ENCODE measurements around the gene MGARP. TPM values are rescaled to one million over a fixed set of nuclear protein-coding genes. Genes with fewer than 3 reads are reported as not detected.

The MGARP gene
- total and polyA plus RNA-seq, 7 experiments from 2014 or later, result 0.29 to 0.70 (median 0.31) TPM; not detected in 3

DNA sequence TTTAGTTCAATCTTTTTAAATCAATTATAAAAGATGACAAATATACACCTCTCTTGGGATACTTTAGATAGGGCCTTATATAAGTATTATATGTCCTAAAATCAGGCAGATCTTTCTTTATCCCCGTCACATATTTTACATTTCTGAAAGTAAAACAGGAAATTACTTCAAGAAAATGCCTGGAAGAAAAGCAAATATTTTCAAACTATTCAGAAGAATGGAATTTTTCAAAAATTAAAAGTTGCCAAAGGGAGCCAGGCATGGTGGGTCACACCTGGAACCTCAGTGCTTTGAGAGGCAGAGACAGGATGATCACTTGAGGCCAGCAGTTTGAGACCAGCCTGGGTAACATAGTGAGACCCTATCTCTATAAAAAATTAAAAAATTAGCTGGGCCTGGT is 34.4 kb downstream of the MGARP start:
- Mint-ChIP-seq H3K36me3 (no peaks in the 10 kb centered on the region), H3K27ac (no peak overlapping the region), H3K4me3 (no peak overlapping the region), H3K9me3 (no peaks in the 10 kb centered on the region), H3K27me3 (peaks cover 0 to 3% (median 0%) of the 10 kb centered on the region in 5 donors), H3K4me1 (no peaks in the 10 kb centered on the region)
- ChIA-PET CTCF (no interaction called here), POLR2A (no interaction called here)
- intact Hi-C loops (cut with micrococcal nuclease), result no loop called here
- H3K27me3 ChIP-seq (ENCODE audit: control insufficient read depth in 2 of 2, insufficient read depth in 2 of 2, low read length in 2 of 2), result no peaks in the 10 kb centered on the region
- H3K4me1 ChIP-seq (ENCODE audit: control insufficient read depth in 2 of 2, insufficient read depth in 2 of 2, low read length in 2 of 2), result no peaks in the 10 kb centered on the region
- H3K36me3 ChIP-seq (ENCODE audit: control insufficient read depth in 2 of 3, insufficient read depth in 3 of 3, low read length in 3 of 3), result no peaks in the 10 kb centered on the region
- H3K27ac ChIP-seq (ENCODE audit: low read depth, low read length), result no peak overlapping the region
- ATAC-seq (no peak), DNase-seq (no peak)
- H3K4me3 ChIP-seq (ENCODE audit: low read length), result no peak overlapping the region
- no peaks in the 10 kb centered on the region for H3K9me3 ChIP-seq (ENCODE audit: control insufficient read depth in 2 of 3, low read length in 3 of 3)

DNA sequence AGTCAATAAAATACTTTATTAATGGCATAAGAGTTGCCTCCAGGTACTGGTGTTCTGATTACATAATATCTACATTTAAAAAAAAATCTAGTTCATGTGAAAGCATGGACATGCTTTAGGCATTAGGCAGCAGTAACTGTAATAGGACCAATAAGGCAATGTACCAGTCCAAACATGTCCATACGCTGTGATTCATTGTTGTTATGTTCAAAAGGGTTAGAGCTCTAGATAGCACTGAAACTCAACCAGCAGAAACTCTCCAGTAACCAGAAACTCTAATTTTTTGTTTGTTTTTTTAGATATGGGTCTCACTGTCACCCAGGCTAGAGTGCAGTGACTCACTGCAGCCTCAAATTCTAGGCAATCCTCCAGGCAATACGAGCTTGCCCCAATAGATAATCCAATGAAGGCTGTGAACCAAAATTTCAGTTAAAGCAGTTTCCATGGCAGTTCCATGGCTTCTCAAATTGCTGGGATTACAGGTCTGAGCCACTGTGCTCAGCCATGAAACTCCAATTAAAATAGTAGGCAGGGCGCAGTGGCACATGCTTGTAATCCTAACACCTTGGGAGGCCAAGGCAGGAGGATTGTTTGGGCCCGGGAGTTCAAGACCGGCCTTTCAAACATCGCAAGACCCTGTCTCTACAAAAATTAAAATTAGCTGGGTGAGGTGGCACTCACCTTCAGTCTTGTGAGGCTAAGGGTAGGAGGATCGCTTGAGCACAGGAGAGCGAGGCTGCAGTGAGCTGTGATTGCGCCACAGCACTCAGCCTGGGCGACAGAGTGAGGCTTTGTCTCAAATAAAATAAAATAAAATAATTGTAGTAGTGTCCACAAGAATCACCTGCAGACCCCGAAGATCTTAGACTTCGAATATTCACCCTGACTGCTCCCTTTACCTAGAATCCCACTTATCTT is 36.3 kb downstream of the MGARP start:
- peaks cover 0 to 9% (median 0%) of the 10 kb centered on the region in 11 donors for H3K9me3 Mint-ChIP-seq
- H3K27me3 Mint-ChIP-seq, result peaks cover 0 to 3% (median 0%) of the 10 kb centered on the region in 5 donors
- intact Hi-C loops (cut with micrococcal nuclease), result no loop called here
- Histone ChIP-seq H3K4me1 (ENCODE audit: control insufficient read depth in 2 of 2, insufficient read depth in 2 of 2, low read length in 2 of 2) (no peaks in the 10 kb centered on the region), H3K36me3 (ENCODE audit: control insufficient read depth in 2 of 3, insufficient read depth in 3 of 3, low read length in 3 of 3) (no peaks in the 10 kb centered on the region), H3K9me3 (ENCODE audit: control insufficient read depth in 2 of 3, low read length in 3 of 3) (no peaks in the 10 kb centered on the region), H3K27ac (ENCODE audit: low read depth, low read length) (no peak overlapping the region), H3K27me3 (ENCODE audit: control insufficient read depth in 2 of 2, insufficient read depth in 2 of 2, low read length in 2 of 2) (no peaks in the 10 kb centered on the region), H3K4me3 (ENCODE audit: low read length) (no peak overlapping the region)
- ChIA-PET CTCF (interaction anchor here (1.1 kb wide), 1 partner anchor 16 kb away, joined by 3 read pairs; no protein-coding TSS in a partner anchor), POLR2A (no interaction called here)
- no peak overlapping the region for H3K4me3 Mint-ChIP-seq
- DNase-seq, result no peak
- no peak for ATAC-seq
- H3K36me3 Mint-ChIP-seq, result peaks cover 0 to 4% (median 3%) of the 10 kb centered on the region in 5 donors
- H3K27ac Mint-ChIP-seq, result no peak overlapping the region
- H3K4me1 Mint-ChIP-seq, result no peaks in the 10 kb centered on the region

- Histone ChIP-seq H3K27ac (ENCODE audit: low read depth, low read length) (no peak overlapping the region), H3K9me3 (ENCODE audit: control insufficient read depth in 2 of 3, low read length in 3 of 3) (no peaks in the 10 kb centered on the region), H3K36me3 (ENCODE audit: control insufficient read depth in 2 of 3, insufficient read depth in 3 of 3, low read length in 3 of 3) (no peaks in the 10 kb centered on the region), H3K4me1 (ENCODE audit: control insufficient read depth in 2 of 2, insufficient read depth in 2 of 2, low read length in 2 of 2) (no peaks in the 10 kb centered on the region), H3K27me3 (ENCODE audit: control insufficient read depth in 2 of 2, insufficient read depth in 2 of 2, low read length in 2 of 2) (no peaks in the 10 kb centered on the region), H3K4me3 (ENCODE audit: low read length) (no peak overlapping the region)
- CTCF ChIA-PET, result no interaction called here
- Mint-ChIP-seq H3K4me1 (peaks cover 0 to 2% (median 0%) of the 10 kb centered on the region in 7 donors), H3K27me3 (peaks cover 0 to 1% (median 0%) of the 10 kb centered on the region in 5 donors), H3K4me3 (no peak overlapping the region), H3K36me3 (peaks cover 0 to 4% (median 3%) of the 10 kb centered on the region in 5 donors), H3K27ac (no peak overlapping the region), H3K9me3 (peaks cover 0 to 10% (median 0%) of the 10 kb centered on the region in 11 donors)
- ATAC-seq, result no peak
- no peak for DNase-seq
- POLR2A ChIA-PET, result no interaction called here
- intact Hi-C loops (cut with micrococcal nuclease), result no loop called here
These were observed 37.4 kb downstream of the MGARP start for GRCh38 chr4:139242511-139243051.

DNA sequence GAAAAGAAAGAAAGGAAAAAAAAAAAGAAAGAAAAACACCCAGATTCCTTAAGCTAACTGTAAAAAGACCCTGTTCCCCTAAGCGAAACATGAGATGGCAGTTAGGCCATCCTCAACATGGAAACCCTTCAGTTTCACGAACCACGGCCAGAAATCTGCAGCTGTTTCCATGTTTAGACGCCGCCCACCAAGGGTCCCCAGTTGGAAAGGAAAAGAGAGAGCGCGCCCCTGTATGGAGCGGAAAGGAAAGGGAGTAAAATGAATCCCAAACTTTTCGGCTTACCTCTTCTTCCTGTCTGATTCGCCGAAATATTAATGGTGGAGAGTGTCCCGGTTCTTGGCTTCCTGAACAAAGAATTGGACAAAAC is 38.3 kb downstream of the MGARP start:
- POLR2A ChIA-PET, result no interaction called here

GRCh38 chr4:139241086-139241783 is 38.8 kb downstream of the MGARP start:
- Mint-ChIP-seq H3K36me3 (peaks cover 0 to 4% (median 3%) of the 10 kb centered on the region in 5 donors), H3K9me3 (peaks cover 0 to 10% (median 0%) of the 10 kb centered on the region in 11 donors), H3K27ac (no peak overlapping the region), H3K4me3 (no peak overlapping the region), H3K27me3 (peaks cover 0 to 1% (median 0%) of the 10 kb centered on the region in 5 donors), H3K4me1 (peaks cover 0 to 2% (median 0%) of the 10 kb centered on the region in 7 donors)
- H3K4me1 ChIP-seq (ENCODE audit: control insufficient read depth in 2 of 2, insufficient read depth in 2 of 2, low read length in 2 of 2), result no peaks in the 10 kb centered on the region
- H3K27me3 ChIP-seq (ENCODE audit: control insufficient read depth in 2 of 2, insufficient read depth in 2 of 2, low read length in 2 of 2), result no peaks in the 10 kb centered on the region
- intact Hi-C loops (cut with micrococcal nuclease), result no loop called here
- ChIA-PET CTCF (interaction anchor here (0.6 kb wide), 1 partner anchor 10 kb away, joined by 3 read pairs; no protein-coding TSS in a partner anchor), POLR2A (no interaction called here)
- H3K9me3 ChIP-seq (ENCODE audit: control insufficient read depth in 2 of 3, low read length in 3 of 3), result no peaks in the 10 kb centered on the region
- no peak overlapping the region for H3K27ac ChIP-seq (ENCODE audit: low read depth, low read length)
- DNase-seq (no peak), ATAC-seq (no peak)
- no peak overlapping the region for H3K4me3 ChIP-seq (ENCODE audit: low read length)
- no peaks in the 10 kb centered on the region for H3K36me3 ChIP-seq (ENCODE audit: control insufficient read depth in 2 of 3, insufficient read depth in 3 of 3, low read length in 3 of 3)

More for the DNA sequence above, 38.3 kb downstream of the MGARP start:
- H3K27me3 Mint-ChIP-seq, result peaks cover 0 to 1% (median 0%) of the 10 kb centered on the region in 5 donors
- H3K4me3 Mint-ChIP-seq, result no peak overlapping the region
- H3K36me3 ChIP-seq (ENCODE audit: control insufficient read depth in 2 of 3, insufficient read depth in 3 of 3, low read length in 3 of 3), result no peaks in the 10 kb centered on the region
- H3K4me3 ChIP-seq (ENCODE audit: low read length), result no peak overlapping the region
- H3K4me1 ChIP-seq (ENCODE audit: control insufficient read depth in 2 of 2, insufficient read depth in 2 of 2, low read length in 2 of 2), result no peaks in the 10 kb centered on the region
- no peak for DNase-seq
- H3K27ac Mint-ChIP-seq, result no peak overlapping the region
- peaks cover 0 to 2% (median 0%) of the 10 kb centered on the region in 7 donors for H3K4me1 Mint-ChIP-seq
- intact Hi-C loops (cut with micrococcal nuclease), result no loop called here
- peaks cover 0 to 4% (median 3%) of the 10 kb centered on the region in 5 donors for H3K36me3 Mint-ChIP-seq
- ATAC-seq, result no peak
- H3K9me3 Mint-ChIP-seq, result peaks cover 0 to 10% (median 0%) of the 10 kb centered on the region in 11 donors
- H3K27ac ChIP-seq (ENCODE audit: low read depth, low read length), result no peak overlapping the region
- no peaks in the 10 kb centered on the region for H3K27me3 ChIP-seq (ENCODE audit: control insufficient read depth in 2 of 2, insufficient read depth in 2 of 2, low read length in 2 of 2)
- CTCF ChIA-PET, result interaction anchor here (0.6 kb wide), 1 partner anchor 9 kb away, joined by 3 read pairs; no protein-coding TSS in a partner anchor
- no peaks in the 10 kb centered on the region for H3K9me3 ChIP-seq (ENCODE audit: control insufficient read depth in 2 of 3, low read length in 3 of 3)

- ATAC-seq (no peak), DNase-seq (no peak)
- Mint-ChIP-seq H3K27ac (no peak overlapping the region), H3K9me3 (peaks cover 0 to 10% (median 0%) of the 10 kb centered on the region in 11 donors), H3K36me3 (peaks cover 0 to 4% (median 3%) of the 10 kb centered on the region in 5 donors), H3K27me3 (peaks cover 0 to 1% (median 0%) of the 10 kb centered on the region in 5 donors), H3K4me1 (peaks cover 0 to 2% (median 0%) of the 10 kb centered on the region in 7 donors), H3K4me3 (no peak overlapping the region)
- ChIA-PET CTCF (no interaction called here), POLR2A (interaction anchor here (0.8 kb wide), 1 partner anchor 161 kb away, joined by 3 read pairs; no protein-coding TSS in a partner anchor)
- intact Hi-C loops (cut with micrococcal nuclease), result no loop called here
- Histone ChIP-seq H3K9me3 (ENCODE audit: control insufficient read depth in 2 of 3, low read length in 3 of 3) (no peaks in the 10 kb centered on the region), H3K27ac (ENCODE audit: low read depth, low read length) (no peak overlapping the region), H3K27me3 (ENCODE audit: control insufficient read depth in 2 of 2, insufficient read depth in 2 of 2, low read length in 2 of 2) (no peaks in the 10 kb centered on the region), H3K36me3 (ENCODE audit: control insufficient read depth in 2 of 3, insufficient read depth in 3 of 3, low read length in 3 of 3) (no peaks in the 10 kb centered on the region), H3K4me3 (ENCODE audit: low read length) (no peak overlapping the region), H3K4me1 (ENCODE audit: control insufficient read depth in 2 of 2, insufficient read depth in 2 of 2, low read length in 2 of 2) (no peaks in the 10 kb centered on the region)
These were observed 40.8 kb downstream of the MGARP start for GRCh38 chr4:139239127-139239772.

All from naive thymus-derived CD4-positive, alpha-beta T cell (primary cell).